Measurements from ENCODE around the gene NET1.
A peak's percentile ranks its signal among the peaks of the same experiment; 100 is the strongest.

NET1 gene

GRCh38 chr10:5442065-5442989 is 30.0 kb downstream of the NET1 start:
- no peak for DNase-seq (ENCODE audit: low spot score)

- DNase-seq (ENCODE audit: low spot score), result no peak
Measured at GRCh38 chr10:5442990-5443370, 30.6 kb downstream of the NET1 start.

DNA sequence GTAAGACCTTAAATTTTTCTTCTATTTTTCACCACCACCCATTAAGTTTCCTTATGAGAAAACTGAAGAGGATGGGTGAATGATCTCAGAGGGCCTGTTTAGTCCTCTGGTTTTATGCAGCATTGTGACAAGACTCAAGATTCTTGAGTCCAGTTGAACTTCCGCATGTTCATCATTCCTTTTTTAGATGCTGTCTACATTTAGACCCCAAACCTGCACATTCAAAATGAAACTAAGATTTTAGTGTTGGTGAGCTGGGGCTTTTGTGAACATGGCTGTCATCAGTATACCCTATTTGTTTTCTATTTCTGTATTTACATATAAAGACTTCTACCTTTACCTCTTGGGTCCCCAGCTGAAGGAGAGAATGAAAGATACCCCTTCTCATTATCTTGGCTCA is 31.1 kb downstream of the NET1 start:
- no peak for DNase-seq (ENCODE audit: low spot score)

GRCh38 chr10:5445006-5445405 is 32.6 kb downstream of the NET1 start:
- no peak for DNase-seq (ENCODE audit: low spot score)

DNA sequence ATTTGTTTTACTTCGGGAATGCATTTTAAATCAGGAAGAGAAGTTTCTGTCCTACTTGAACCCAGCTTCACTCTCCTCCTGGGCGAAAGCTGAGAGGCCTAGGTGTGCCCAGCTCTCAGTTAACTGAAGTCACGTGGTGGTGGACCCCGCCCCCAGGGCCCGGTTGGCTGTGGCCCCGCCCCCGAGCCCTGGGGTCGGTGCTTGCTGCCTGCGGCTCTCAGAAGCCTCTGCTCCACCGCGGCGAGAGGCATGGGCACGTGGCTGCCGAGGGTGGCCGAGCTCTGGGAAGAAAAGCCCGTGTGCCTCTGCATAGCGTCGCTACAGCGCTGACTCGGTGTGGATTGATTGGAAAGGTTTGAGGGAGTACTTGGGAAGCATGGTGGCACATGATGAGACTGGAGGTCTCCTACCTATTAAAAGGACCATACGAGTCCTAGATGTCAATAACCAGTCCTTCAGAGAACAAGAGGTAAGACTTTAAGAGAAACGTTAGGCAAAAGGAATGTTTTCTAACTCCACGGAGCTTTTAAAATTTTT is 34.1 kb downstream of the NET1 start:
- peak; percentile 94 for DNase-seq (ENCODE audit: low spot score)

- DNase-seq (ENCODE audit: low spot score), result no peak
Measured at GRCh38 chr10:5447056-5447455, 34.7 kb downstream of the NET1 start.

DNA sequence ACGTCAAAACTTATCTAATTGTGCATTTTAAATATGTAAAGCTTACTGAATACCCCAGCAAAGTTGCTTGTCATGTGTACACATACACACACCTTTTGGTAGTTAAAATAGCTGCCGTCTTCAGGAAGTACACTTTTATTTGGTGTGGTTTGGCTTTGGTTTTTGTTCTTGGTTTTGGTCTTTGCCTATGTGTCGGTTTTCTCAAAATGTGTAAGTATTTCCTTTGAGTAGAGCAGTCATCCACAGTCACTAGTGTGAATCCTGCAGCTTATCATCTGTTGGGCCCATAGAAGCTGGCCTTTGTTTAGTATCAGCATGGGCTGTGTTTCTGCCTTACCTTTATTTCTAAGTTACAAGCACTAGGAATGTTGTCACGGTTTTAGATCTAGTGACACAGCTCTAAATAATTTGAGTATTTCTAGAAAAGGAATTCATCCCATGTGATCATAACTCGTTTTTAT is 35.3 kb downstream of the NET1 start:
- DNase-seq (ENCODE audit: low spot score), result no peak

- DNase-seq (ENCODE audit: low spot score), result no peak
Measured at GRCh38 chr10:5448333-5449001, 36.1 kb downstream of the NET1 start.

GRCh38 chr10:5449227-5449626 is 36.9 kb downstream of the NET1 start:
- DNase-seq (ENCODE audit: low spot score), result no peak

DNA sequence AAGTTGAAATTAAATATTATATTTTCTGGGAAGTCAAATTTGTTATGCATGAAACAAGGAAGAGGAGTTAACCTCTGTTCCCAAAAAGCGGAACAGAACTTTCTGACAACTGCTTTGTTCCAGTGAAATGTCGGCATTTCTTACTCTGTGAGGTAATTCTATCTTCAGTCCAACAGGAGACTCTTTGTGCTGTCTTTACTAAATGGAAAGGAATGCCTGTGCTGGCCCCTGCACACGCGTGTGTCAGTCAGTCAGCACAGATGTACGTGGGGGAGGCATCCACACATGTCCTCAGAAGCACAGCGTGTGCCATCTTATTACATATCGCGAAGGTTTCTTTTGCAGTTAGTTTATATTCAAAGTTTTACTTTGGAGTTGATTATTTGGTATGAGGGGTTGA is 37.5 kb downstream of the NET1 start:
- no peak for DNase-seq (ENCODE audit: low spot score)

DNA sequence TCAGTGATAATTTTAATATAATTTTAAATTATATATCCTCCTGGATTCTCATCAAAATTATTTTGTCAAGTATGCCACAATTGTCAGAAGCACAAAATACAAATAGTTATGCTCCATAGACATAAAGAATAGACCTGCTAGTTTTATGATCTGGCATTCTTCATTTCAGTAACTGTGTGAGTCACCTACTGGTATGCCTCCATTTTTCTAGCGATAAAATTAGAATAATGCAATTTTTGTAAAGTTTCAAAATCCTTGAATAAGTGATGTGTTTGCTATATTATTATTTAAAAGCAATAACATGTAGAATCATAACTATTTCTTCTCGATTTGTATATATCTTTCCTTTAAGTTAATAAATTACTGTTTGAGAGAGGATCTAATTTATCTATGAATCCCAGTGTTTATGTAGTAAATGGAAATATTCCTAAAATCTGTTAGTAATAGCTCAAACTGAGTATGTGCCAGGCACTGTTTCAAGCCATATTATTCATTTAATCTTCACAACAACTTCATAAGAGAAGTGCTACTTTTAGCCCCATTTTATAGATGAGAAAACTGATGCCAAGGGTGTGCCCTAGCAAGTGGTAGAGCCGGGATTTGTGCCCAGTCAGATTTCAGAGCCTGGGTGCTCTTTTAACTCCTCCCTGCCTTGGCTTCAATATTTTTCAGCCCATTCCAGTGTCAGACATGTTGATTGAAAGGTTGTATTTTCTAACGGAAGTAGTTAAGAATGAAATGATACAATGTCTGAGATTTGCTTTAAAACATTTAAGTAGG is 38.4 kb downstream of the NET1 start:
- DNase-seq (ENCODE audit: low spot score), result no peak

GRCh38 chr10:5453749-5454489 is 41.6 kb downstream of the NET1 start:
- no peak for DNase-seq (ENCODE audit: low spot score)

- no peak for DNase-seq (ENCODE audit: low spot score)
Measured at GRCh38 chr10:5456563-5456962, 44.2 kb downstream of the NET1 start.

DNA sequence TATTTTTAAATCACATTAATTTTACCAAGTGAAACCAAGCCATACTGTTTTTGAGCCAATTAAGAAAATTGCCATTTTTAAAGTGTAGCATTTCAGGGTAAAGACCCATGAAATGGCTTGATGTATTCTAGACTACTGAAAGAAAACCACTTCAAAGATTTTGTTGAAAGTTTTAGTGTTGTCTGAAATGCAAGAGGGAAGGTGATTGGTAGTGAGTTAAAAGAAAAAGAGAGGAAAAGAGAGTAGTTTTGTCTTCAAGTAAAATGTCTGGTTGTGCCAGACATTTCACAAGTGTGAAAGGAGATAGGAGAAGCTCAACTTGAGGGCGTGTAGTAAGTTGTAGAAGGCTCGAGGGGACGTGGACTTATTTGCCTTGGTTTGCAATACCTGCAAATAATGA is 45.4 kb downstream of the NET1 start:
- no peak for DNase-seq (ENCODE audit: low spot score)

- DNase-seq (ENCODE audit: low spot score), result no peak
Measured at GRCh38 chr10:5458425-5458824, 46.1 kb downstream of the NET1 start.

DNA sequence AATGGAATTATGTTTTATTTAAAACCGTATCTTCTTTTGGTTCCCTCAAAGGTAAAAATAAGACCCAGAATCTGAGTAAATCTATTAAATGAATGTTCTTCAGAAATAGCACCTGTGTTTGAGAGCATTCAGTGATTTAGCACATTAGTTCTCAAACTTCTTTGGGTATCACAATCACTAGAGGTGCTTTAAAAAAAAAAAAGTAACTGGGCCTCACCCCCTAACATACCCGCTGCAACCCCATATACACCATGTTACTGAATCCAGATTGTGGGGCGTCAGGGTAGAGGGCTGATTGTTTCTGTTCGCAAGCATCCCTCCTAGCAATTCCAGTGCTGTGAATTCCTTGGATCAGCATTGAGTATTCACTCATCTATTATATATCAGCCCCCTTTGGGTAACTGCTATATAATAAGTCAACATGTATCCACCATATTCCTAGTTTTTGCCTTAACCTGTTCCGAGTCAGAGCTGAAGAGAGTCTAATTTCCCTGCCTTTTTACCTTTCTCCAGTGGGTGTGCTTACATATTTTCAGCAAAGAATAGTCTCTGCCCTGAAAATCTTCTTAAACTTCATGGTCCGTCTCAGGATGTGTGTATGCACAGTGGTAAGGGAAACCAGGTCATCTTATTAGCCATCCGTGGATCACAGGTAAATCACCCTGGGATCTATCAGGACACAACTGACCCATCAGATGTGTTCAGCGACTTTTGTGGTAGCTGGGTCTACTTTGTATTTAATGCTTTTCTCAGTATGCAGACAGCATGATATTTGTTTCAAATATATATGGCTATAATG is 46.8 kb downstream of the NET1 start:
- DNase-seq (ENCODE audit: low spot score), result no peak

- DNase-seq (ENCODE audit: low spot score), result no peak
Measured at GRCh38 chr10:5460468-5461202, 48.3 kb downstream of the NET1 start.

GRCh38 chr10:5461203-5461588 is 48.8 kb downstream of the NET1 start:
- DNase-seq (ENCODE audit: low spot score), result no peak

DNA sequence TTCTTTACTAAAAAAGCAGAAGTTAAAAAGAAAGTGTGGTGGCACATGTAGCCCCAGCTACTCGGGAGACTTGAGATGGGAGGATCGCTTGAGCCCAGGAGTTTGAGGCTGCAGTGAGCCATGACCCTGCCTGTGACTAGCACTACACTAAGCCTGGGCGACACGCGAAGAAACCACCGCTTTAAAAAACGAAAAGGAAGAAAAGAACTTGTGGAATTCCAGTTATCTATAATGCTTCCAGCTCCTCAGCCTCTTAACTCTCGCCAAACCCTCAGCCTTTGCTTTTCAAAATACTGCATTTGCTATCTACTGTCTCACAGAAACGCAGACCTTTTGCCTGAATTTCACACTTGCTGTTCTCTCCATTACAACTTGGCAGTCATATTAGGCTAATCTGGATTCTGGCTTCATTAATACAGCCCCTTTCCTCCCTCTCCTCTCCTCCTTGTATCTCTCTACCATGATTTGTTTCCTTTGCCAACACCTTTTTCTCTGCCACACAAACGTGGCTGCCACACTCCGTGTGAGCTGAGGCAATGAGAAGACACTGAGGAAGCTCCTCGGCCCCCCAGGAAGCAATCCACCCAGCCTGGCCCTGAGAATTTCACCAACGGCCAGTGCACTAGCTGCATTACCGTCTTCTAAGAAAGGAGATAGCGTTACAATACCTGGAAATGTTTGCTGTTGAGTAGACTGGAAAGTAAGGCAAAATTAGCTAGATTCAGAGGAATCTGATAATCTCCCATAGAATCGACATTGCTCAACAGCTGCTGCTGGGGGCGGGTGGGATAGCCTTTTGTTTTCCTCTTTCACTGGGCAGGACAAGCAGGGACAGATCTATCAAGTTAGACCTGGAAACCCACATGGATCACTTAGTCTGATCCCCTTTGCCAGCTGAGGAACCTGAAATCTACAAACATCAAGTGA is 49.8 kb downstream of the NET1 start:
- no peak for DNase-seq (ENCODE audit: low spot score)
